ENCODE measurements around the gene PANX3.

Gene PANX3

GRCh38 chr11:124618863-124619262, 7.6 kb downstream of the PANX3 start:
- DNase-seq, result no peak

GRCh38 chr11:124622531-124623451, 11.6 kb downstream of the PANX3 start, which contains the start of gene TBRG1:
TSS of gene TBRG1 (plus strand) at chr11:124622864. CDS start at chr11:124623084, 220 bp downstream.
- DNase-seq, result peak; percentile 84

GRCh38 chr11:124623861-124624525, 12.8 kb downstream of the PANX3 start:
- no peak for DNase-seq

DNA sequence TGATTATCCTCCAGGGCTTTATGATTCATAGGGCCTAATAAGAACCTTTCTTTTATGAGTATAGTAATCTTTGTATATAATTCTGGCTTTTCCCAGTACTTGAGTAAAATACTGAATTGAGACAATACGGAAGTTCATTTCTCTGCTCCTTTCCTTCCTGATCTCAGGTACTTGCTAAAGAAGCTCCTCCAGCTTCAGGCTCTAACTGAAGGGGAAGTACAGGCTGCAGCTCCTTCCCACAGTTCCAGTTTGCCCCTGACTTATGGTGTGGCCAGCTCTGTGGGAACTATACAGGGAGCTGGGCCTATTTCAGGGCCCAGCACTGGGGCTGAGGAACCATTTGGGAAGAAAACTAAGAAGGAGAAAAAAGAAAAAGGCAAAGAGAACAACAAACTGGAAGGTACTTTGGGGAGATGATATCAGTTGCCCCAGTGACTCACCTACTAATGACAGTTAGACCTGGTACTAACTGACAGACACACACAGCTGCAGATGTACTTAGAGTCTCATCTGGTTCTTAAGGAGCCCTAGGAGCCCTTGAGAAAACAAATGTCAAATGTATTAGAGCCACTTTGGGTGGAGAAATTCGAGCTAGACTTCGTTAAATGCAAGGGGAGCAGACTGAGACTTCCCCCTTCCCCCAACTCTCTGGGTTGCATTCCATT, 14.4 kb downstream of the PANX3 start:
- no peak for DNase-seq

GRCh38 chr11:124627546-124627945, 16.3 kb downstream of the PANX3 start:
- DNase-seq, result no peak

DNA sequence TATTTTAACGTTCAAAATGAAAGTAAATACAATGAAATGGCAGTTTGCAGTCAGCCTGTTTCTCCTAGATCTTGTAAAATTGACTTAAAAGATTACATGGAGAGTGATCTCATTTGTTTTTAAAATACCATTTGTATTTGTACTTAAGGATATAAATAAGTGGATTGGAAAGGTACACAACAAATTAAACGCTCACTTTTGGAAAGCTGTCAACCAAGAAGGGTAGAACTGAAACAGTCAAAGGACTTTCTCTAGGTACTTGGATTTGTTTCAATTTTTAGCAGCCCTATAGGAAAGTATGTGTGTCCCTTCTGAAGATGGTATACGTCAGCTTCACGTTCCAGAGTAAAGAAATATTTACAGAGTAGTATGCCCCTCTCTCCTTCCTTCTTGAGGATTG, 18.7 kb downstream of the PANX3 start:
- DNase-seq, result no peak

DNA sequence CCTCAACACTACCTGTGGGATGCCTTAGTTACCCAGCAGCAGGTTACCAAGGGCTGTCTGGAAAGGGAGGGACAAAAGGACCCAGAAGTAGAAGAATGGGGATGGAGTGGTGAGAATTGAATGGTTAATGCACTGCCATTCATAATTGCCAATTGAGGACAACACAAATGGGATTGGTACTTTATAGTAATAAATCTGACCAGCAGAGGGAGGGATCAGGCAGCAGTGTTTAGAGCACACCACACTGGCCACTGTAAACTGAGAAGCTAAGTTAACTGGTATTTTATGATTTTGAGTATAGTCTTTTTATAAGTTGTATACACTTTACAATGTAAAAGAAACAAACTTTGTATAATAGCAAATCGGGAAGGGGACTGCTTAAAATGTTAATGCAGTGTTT, 22.1 kb downstream of the PANX3 start:
- no peak for DNase-seq

GRCh38 chr11:124635932-124636331, 24.7 kb downstream of the PANX3 start:
- DNase-seq, result no peak

DNA sequence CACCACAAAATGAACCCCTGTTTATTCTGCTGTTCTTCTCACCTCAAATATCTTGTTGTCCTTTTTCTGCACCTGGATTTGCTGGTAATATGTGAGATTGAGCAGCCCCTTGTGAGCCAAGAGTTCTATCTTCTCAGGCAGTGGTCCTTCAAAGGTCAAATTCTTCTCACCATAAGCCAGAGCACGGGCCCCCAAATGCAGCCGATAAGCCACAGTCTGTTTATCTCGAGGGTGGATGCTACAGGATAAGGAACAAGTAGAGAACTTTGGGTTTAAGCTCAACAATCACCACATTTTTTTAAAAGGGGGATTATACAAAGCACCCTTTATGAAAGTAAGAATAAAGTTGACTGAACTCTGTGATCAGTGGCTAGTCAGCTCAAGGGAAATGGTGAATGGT, 27.3 kb downstream of the PANX3 start:
- DNase-seq, result no peak

GRCh38 chr11:124639186-124639585, 28.0 kb downstream of the PANX3 start:
- no peak for DNase-seq

DNA sequence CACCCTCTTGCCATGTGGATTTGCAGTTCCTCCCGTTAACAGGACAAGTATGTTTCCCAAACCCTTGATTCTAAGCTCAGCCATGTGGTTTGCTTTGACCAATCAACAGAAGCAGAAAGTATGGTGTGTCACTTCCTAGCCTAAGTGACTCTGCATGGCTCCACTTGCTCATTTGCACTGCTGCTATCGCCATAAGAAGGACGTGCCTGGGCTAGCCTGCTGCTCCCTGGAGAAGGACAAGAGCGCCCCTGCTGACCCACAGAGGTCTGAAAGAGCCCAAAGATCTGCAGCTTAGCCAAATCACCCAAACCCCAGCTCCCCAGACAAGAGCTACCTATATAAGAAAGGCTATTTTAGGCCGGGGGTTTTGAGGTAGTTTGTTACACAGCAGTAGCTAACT, 29.4 kb downstream of the PANX3 start:
- DNase-seq, result no peak

DNA sequence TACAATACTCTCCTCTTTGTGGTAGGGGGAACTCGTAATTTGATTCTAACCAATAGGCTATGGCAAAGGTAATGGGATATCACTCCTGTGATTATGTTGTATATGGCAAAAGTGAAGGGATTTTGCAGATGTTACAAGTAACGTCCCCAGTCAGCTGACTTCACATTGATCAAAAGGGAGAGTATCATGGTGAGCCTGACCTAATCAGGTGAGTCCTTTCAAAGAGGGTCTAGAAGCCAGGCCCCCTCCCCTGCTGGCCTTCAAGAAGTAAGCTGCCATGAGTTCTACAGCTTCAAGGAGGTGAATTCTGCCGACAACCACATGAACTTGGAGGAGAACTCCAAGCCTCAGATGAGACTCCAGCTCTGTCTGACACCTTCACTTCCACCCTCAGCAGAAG, 31.4 kb downstream of the PANX3 start:
- no peak for DNase-seq

DNA sequence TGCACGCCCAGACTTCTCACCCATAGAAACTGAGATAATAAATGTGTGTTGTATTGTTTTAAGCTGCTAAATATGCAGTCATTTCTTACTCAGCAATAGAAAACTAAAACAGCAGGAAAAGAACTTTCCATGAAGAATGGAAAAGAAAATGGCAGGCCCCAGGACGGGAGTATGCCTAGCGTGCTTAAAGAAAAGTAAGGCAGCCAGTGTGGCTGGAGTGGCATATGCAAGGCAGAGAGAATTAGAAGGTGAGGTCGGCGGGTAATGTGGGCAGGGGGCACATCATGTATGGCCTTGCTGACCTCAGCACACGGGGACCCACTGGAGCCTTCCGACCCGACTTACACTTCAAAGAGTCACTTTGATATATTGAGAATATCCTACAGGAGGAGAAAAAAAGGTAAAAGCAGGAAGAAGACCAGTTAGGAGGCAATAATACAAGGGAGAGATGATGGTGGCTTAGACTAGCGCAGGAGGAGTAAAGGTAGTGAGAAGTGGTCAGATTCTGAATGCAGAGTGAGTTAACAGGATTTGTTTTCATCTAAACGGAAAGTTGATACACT, 31.9 kb downstream of the PANX3 start:
- no peak for DNase-seq

- DNase-seq, result no peak
These were observed 32.6 kb downstream of the PANX3 start for GRCh38 chr11:124643605-124644425.

GRCh38 chr11:124644426-124645280, 33.4 kb downstream of the PANX3 start:
- DNase-seq, result peak; percentile 20

DNA sequence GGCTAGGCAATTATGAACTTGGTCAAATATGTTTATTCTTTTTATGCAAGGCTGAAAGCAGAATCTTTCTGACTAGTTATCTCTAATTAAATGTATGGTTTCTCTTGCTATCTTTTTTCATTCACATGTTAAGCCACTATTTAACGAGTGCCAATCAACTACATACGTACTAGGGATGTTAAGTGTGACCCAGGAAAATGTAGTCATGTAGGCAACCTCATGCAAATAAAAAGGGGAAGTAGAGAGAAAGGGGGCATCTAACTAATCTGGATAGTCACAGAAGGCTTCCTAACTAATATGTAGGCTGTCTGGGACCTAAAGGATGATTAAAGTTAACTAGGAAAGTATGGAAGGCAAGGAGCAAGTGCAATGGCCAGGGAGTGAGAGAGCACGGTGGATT, 34.9 kb downstream of the PANX3 start:
- no peak for DNase-seq

DNA sequence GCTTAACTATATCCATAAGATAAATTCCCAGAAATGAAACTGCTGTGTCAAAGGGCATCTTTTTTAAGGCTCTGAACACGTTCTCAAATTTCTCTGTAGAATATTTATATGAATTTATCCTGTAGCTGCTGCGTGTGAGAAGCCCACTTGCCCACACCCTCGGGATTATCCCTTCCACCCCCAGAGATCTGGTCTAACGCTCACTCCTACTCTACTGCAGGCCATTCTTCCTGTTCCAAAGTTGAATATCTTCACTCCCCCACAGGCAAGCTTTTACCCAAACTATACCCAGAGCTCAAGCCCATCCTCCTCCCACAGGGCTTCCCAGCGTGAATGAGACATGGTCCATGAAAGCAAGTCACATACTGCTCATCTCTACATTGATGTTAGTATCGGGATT, 37.4 kb downstream of the PANX3 start:
- DNase-seq, result no peak

GRCh38 chr11:124656774-124657630, 45.8 kb downstream of the PANX3 start:
- DNase-seq, result no peak

DNA sequence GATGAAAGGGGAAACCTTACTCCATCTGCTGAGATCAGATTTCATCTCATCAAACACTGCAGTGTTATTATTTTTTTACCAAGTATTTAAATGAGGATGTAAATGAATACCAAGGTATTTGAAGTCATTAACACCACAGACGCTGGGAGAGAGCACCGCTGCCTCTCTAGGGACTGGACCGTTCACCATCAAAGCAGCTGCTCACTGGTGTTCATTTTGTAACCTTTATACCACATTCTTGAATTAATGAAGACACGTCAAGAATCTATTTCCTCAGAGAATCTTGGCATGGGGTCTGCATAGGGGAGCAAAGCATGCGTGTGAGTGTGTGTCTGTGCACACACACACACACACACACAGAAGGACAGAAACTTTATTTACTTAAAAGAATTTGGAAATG, 46.7 kb downstream of the PANX3 start:
- no peak for DNase-seq

DNA sequence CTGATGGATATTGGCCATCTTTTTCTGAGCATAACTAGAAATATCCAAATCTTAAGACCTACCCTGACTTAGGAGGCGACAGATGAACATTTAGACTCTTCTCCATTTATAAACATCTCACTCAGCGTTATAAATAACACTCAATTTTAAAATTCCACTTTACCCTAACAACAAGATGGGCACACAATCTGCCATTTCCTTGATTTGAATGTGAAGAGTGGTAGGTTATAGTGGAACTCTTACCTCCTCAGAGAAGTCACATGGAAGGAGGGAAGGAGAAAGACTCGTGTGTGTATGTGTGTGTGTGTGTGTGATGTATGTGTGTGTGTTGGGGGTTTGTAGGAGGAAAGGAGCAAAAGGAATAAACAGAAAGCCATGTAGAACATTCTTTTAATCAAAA, 47.3 kb downstream of the PANX3 start:
- DNase-seq, result no peak

Measured in CD4-positive, alpha-beta T cell treated with Interferon gamma for 1 hour (primary cell).